ENCODE measurements around the gene ZBED6.
A peak's percentile ranks its signal among the peaks of the same experiment; 100 is the strongest.
"Not testable (repeated sequence)": the region's sequence is repeated elsewhere in the genome, so short reads cannot be mapped to it uniquely, and the experiment has no call there.

ZBED6 gene

DNA sequence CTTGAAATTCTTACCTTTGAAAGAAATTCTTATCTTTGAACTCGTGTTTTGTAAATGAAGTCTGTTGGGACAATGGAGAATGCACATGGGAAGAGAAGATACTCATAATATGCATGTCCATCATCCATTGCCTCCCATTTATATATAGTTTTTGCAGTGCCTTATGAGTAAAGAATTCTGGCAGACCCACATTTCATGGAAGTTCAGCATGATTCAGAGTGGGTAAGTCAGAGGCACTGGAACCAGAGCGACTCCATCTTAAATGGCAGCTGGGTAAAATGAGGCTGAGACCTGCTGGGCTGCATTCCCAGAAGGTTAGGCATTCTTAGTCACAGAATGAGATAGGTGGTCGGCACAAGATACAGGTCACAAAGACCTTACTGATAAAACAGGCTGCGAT lies 16.6 kb upstream of the ZBED6 start:
- DNase-seq (ENCODE audit: low spot score) = no peak

DNA sequence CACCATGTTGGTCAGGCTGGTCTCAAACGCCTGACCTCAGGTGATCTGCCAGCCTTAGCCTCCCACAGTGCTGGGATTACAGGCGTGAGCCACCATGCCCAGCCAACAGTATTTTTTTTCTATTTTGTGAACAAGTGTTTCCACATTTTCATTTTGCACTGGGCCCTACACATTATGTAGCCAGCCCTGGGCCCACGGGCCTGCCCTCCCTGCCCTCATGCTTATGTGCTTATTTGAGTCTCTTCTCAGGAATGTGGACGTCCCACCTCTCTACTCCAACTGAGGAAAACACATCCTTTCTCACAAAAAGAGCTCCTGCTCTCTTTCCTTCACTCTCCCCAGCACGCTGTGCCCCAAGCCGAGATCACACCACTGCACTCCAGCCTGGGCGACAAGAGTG lies 13.5 kb upstream of the ZBED6 start:
- no peak for DNase-seq (ENCODE audit: low spot score)

DNA sequence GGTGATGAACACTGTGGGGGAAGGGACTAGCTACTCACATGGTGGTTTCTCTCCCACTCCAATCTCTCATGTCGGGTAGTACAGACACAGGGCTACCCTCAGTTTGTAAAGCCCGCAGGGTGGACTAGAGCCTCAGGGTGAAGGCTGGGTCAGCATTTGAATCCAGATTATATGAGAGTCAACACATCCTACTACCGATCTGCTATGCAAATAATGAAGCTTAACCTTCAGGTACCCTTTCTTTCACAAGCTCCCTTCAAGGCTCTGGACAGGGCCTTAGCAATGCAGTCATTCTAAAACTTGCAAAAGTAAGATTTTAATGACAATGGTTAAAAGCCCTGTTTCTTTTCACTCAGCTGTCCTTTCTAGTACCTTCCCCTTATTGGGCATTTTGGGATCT lies 5.5 kb upstream of the ZBED6 start:
- DNase-seq (ENCODE audit: low spot score) = no peak

DNA sequence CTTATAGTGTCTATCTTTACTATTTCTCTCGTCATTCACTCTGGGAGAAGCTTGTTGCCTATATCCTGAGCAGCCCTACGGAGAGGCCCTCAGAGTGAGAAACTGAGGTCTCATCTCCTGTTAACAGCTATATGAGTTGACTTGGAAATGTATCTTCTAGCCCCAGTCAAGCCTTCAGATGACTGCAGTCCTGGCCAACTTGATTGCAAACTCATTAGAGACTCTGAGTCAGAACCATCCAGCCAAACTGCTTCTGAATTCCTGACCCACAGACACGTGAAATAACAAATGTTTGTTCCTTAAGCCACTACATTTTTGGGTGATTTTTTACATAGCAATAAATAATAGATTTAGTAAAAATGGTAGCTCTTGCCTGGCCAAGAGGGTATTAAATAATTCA lies 3.9 kb upstream of the ZBED6 start:
- no peak for DNase-seq (ENCODE audit: low spot score)

DNA sequence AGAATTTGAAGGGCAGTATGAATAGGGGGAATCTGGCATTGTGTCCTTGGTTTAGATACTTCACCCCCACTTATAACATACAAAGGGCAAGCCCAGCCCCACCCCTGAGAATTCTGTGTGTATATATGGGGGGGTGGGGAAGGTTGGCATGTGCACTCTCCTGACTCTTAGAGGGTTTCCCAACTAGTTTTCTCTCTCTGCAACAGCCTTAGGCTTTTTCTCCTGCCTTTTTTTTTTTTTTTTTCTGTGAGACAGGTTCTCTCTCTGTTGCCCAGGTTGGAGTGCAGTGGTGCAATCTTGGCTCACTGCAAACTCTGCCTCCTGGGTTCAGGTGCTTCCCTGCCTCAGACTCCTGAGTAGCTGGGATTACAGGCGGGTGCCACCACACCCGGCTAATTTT lies 2.9 kb upstream of the ZBED6 start:
- DNase-seq (ENCODE audit: low spot score) = no peak

DNA sequence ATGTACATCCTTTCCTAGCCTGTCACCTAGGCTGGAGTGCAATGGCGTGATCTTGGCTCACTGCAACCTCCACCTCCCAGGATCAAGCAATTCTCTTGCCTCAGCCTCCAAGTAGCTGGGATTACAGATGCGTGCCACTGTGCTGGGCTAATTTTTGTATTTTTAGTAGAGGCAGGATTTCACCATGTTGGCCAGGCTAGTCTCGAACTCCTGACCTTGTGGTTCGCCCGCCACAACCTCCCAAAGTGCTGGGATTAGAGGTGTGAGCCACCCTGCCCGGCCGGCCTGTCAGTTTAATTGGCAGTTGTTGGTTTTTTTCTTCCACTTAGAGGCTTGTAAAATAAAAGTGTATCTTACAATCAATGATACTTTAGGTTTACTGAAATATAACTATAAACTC lies 1.9 kb upstream of the ZBED6 start:
- DNase-seq (ENCODE audit: low spot score) = not testable (repeated sequence)

DNA sequence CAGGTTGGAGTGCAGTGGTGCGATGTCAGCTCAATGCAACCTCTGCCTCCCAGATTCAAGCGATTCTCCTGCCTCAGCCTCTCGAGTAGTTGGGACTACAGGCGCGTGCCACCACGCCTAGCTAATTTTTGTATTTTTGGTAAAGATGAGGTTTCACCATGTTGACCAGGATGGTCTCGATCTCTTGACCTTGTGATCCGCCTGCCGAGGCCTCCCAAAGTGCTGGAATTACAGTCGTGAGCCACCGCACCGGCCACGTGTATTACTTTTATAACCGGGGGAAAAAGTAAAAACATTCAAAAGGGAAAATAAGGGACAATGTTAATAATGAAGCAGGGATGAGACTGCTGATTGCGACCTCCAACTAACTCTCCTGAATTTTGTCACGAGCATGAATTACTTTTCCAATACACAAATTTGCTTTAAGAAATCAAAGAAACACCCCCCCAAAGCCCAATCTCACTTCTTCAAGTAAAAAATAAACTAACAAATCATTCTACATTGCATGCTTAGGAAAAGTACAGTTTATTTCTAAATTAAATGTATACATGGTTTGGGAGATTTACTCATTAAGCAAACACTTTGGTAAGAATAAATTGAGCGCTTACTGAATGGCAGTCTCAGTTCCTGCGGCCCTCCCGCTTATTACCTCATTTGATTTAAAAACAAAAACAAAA lies 521 bp upstream of the ZBED6 start:
- no peak for DNase-seq (ENCODE audit: low spot score)

DNA sequence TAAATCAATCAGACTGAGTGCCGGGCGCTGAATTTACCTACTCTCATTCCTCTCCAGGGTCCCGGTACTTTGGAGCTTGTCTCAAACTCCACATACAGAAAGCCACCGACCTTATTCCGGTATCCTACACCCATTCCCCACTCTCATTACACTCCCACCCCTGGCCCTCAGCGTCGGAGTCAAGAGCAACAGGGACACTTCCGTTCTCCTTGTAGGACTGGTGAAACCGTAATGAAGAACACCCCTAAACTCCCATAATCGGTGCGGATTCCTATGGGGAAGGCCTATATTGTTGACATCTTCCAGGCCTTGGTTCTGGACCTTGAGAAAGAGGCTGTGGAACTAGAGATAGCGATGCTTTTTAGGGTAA lies 798 bp downstream of the ZBED6 start:
- peak; percentile 54 for DNase-seq (ENCODE audit: low spot score)

DNA sequence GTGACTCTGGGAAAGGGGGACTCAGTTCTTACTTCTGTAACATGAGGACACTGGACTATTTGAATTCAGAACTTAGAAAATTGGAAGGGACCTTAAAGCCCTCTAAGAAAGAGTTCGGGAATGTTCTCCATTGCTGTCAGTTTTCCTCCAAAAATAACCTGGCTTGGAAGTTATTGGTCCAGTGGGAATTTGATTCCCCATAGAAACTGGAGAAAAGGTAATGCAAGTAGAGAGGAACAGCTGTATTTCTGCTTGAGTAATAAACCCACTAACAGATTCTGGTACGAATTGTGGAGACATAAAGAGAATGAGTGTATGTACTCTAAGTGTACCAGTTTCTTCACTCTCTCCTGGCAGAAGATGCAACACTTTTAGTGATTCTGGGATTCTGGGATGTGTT lies 1.8 kb downstream of the ZBED6 start:
- no peak for DNase-seq (ENCODE audit: low spot score)

DNA sequence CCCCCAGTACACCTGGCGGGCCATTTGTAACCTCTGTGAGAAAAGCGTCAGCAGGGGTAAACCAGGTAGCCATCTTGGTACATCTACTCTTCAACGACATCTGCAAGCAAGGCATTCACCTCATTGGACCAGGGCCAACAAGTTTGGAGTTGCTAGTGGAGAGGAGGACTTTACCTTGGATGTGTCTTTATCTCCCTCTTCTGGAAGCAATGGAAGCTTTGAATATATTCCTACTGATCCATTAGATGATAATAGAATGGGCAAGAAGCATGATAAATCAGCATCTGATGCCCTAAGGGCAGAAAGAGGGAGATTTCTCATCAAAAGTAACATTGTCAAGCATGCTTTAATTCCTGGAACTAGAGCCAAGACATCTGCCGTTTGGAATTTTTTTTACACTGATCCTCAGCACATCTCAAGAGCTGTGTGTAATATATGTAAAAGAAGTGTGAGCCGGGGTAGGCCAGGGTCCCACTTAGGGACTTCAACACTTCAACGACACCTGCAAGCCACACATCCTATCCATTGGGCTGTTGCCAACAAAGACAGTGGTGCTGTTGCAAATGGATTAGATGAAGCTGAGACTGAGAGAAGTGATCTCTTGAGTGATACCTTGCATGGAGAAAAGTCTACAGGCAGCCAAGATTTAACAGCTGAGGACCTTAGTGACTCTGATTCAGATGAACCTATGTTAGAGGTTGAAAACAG lies 2.7 kb downstream of the ZBED6 start:
- DNase-seq (ENCODE audit: low spot score) = peak; percentile 23

DNA sequence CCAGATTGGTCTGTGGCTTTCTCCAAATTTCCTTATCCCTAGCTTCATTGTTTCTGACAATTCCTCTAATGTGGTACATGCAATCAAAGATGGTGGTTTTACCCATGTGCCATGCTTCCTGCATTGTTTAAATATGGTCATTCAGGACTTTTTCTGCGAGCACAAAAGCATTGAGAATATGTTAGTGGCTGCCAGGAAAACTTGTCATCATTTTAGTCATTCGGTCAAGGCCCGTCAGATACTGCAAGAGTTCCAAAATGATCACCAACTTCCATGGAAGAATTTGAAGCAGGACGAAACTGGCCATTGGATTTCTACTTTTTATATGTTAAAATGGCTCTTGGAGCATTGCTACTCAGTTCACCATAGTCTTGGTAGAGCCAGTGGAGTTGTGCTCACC lies 3.7 kb downstream of the ZBED6 start:
- no peak for DNase-seq (ENCODE audit: low spot score)

DNA sequence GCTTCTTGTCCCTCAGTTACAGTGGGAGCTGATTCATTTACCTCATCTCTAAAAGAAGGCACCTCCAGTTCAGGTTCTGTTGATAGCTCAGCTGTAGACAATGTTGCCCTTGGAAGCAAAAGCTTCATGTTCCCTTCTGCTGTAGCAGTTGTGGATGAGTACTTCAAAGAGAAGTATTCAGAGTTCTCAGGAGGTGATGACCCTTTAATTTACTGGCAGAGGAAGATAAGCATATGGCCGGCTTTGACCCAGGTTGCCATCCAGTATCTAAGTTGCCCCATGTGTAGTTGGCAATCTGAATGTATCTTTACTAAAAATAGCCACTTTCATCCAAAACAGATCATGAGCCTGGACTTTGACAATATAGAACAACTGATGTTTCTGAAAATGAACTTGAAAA lies 4.5 kb downstream of the ZBED6 start:
- no peak for DNase-seq (ENCODE audit: low spot score)

DNA sequence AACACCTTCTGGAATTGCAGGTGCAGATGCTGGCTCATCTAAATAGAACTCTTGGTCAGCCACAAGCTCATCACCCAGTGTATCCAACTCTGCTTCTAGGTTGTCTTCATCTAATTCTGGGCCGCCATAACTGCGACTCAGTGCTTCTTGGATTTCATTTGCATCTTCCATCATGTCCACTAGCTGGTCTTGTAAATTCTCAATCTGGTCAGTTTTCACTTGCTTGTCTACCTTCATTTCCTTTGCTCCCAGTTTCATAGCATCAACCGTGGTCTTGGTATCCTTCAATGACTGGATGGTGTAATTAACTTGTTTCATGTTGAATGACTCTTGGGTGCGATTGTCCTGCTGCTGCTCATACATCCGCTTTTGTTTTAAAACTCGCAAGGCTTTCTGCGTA lies 10.3 kb downstream of the ZBED6 start:
- DNase-seq (ENCODE audit: low spot score) = no peak

DNA sequence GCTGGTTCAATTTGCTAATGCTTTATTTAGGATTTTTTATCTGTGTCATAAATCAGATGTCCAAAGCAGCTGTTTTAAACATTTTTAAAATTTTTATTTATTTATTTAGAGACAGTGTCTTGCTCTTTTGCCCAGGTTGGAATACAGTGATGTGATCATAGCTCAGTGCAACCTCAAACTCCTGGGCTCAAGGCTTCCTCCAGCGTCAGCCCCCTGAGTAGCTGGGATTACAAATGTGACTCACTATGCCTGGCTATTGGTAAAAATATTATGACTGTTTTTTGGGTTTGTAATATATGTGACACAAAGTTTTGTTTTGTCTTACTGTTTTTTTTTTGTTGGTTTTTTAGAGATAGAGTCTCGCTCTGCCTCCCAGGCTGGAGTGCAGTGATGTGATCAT lies 11.8 kb downstream of the ZBED6 start:
- no peak for DNase-seq (ENCODE audit: low spot score)

DNA sequence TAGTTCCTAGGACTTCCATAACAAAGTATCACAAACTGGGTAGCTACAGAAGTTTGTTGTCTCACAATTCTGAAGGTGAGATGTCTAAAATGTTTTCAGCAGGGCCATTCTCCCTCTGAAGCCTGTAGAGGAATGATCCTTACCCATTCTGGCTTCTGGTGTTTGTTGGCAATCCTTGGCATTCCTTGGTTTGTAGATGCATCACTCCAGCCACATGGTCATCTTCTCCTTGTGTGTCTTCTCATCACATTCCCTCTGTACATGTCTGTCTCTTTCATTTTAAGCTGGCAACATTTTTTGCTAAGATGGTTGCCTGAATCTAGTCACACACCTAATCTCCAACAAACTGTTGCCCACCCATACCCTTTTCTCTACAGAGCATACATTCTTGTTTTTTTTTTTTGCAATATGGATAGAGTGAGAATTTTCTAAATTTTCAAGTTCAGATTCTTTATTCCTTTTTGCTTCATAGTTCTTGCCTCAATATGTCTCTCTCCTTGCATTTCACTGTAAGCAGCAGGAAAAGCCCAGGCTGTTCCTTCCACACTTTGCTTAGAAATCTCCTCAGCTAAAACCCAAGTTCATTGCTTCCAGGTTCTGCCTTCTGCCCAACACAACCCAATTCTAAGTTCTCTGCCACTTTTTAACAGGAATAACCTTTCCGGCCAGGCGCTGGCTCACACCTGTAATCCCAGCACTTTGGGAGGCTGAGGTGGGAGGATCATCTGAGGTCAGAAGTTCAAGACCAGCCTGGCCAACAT lies 18.3 kb downstream of the ZBED6 start:
- no peak for DNase-seq (ENCODE audit: low spot score)

DNA sequence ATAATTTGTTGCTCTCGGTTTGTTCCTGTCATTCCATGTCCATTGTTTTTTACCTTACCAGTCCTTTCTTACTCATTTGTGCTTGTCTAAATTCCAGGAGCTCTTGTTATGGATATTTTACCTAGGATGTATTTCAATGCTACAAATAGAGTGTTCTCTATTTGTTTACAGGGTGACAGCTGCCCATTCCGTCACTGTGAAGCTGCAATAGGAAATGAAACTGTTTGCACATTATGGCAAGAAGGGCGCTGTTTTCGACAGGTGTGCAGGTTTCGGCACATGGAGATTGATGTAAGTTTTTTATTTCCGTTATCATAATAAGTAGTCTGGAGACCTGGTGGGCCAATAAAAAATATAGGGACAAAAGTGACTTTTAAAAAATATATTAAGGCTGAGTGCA lies 23.0 kb downstream of the ZBED6 start:
- DNase-seq (ENCODE audit: low spot score) = no peak

DNA sequence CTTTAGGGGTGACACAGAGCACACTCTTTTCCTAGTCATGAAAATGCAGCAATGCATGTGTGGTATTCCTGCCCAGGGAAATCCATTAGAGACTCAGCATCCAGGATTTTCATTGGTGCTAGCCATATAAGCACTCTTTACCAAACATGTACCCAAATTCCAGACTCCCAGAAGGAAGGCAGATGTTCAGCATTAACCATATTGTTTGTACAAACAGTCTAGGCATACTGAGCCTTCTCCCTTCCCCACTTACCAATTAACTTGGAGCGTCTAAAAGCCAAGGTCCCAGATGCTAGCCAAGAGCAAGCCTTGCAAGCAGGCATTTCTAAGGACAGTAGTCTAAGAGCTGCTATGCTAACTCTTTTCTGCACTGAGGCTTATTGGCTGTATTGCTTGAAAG lies 27.9 kb downstream of the ZBED6 start:
- DNase-seq (ENCODE audit: low spot score) = no peak

DNA sequence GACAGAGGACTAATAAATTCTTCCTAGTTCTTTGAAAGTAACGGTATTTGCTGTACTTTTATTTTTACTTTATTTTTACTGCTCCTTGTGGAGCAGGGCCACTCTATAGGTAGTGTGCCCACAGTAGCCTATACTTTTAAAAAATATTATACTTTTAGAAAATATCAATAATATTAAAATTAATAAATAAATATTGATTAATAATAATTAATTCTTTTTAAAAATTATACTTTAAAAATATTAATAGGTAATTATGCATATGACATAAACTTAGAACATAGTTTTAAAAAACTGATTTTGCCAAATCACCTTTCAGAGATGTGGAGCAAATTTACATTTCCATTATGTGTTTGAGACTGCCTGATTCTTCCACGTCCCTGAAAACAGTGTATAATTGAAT lies 30.8 kb downstream of the ZBED6 start:
- no peak for DNase-seq (ENCODE audit: low spot score)

DNA sequence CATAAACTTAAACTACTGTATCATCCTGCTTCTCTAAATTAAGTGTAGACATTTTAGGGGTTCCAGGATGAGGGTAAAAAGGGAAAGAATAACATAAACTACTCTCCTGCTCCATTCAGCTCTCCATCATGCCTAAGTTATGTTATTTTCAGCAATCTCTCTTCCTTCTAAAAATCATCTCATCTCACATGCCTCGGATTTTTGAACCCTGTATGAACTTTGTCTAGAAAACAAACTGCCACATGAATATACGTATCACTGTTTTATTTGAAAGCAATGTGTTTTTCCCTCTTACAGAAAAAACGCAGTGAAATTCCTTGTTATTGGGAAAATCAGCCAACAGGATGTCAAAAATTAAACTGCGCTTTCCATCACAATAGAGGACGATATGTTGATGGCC lies 32.6 kb downstream of the ZBED6 start:
- DNase-seq (ENCODE audit: low spot score) = no peak

DNA sequence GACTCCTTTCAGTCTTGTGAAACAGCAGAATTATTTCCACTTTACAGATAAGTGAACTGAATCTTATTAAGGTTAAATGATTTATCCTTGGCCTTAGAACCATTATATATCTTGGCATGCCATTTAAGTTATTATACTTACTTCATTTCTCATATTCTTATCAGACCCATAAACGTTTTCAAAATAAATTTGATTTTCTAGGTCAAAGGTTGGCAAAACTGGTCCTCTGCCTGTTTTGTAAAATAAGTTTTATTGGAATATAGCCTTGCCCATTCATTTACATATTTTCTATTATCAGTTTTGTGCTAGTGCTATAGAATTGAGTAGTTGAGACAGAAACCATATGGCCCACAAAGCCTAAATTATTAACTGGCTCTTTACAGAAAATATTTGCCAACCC lies 33.1 kb downstream of the ZBED6 start:
- DNase-seq (ENCODE audit: low spot score) = no peak

DNA sequence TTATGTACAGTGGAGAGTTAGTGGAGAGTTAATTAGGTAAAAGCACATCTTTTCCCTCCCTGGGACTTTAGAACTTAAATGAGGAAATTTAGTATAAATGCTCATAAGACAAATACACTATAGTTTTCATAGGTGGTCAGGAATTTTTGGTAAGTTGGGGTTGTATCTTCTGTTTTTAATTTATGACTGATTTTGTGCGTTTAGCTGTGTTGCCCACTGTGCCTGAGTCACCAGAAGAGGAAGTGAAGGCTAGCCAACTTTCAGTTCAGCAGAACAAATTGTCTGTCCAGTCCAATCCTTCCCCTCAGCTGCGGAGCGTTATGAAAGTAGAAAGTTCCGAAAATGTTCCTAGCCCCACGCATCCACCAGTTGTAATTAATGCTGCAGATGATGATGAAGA lies 33.8 kb downstream of the ZBED6 start:
- not testable (repeated sequence) for DNase-seq (ENCODE audit: low spot score)

DNA sequence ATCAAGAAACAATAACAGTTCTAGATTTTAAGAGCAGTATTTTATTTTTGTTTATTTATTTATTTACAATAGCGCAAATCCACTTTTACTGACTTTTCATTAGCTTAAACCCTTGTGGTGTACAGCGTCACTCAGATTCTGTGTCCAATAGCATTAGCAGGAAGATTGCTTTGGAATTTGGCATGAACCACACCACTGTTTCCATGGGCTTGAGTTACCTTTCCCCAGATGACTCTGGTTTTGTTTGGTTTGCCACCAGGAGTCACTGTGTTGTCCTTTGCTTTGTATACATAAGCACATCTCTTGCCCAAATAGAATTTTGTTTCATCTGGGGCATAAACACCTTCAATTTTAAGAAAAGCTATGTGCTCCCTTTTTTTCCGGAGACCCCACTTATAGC lies 40.1 kb downstream of the ZBED6 start:
- DNase-seq (ENCODE audit: low spot score) = no peak

DNA sequence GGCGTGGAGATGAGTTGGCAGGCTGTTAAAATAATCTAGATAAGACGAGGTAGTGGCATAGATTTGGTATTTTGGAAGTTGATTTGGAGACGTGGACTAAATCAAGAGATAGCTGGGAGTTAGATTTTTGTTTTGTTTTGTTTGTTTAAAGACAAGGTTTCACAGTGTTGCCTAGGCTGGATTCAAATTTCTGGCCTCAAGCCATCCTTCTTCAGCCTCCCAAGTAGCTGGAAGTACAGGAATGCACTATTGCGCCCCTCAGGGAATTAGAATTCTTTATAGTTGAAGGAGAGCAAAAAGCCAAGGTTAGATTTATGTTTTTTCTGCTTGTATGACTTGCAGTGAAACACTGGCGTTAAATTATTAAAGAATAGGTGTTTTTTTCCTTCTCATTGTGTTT lies 43.7 kb downstream of the ZBED6 start:
- no peak for DNase-seq (ENCODE audit: low spot score)
